PC-9 (cell line): ENCODE results near the gene OCA2. TPM values are rescaled to one million over a fixed set of nuclear protein-coding genes. Genes with fewer than 3 reads are reported as not detected.

Source experiments
- BruUV-seq: library from RNA; stranded (reverse); fragments of 400-500 nt; replicated peaks from 2 replicates; lab custom pipeline; 2021; lab: Mats Ljungman, UMichigan
- CTCF ChIA-PET: fragments of 300-600 bp; sonication (Branson Sonifier 250); formaldehyde crosslinking; loops from one replicate; lab custom pipeline; 2022; ENCODE audit warnings: antibody characterized with exemption; lab: Charles Lee
- POLR2A ChIA-PET: fragments of 300-600 bp; sonication (Branson Sonifier 250); formaldehyde crosslinking; loops from one replicate; lab custom pipeline; 2022; ENCODE audit warnings: antibody characterized with exemption; ENCODE audit not compliant: unreplicated experiment; lab: Charles Lee
- DNase-seq, 2 experiments: peaks; one replicate each; pipeline versions ENCODE4 v3.0.0 to v3.0.0-alpha.2; 2015 to 2022; ENCODE audit warnings: mixed read lengths in 1 of 2
- H2AFZ ChIP-seq: fragments of 200-600 bp; sonication (generic); 2 replicates; pipeline ENCODE4 v1.8.1; 2017; ENCODE audit warnings: antibody characterized with exemption
- H3F3A ChIP-seq: fragments of 200-600 bp; sonication (generic); 2 replicates; pipeline ENCODE4 v1.8.1; 2017; ENCODE audit warnings: antibody characterized with exemption, mild to moderate bottlenecking, low read depth; ENCODE audit not compliant: insufficient read depth
- H3K27ac ChIP-seq: fragments of 200-600 bp; sonication (generic); 2 replicates; pipeline ENCODE4 v1.6.1; 2016; ENCODE audit warnings: mixed run types
- H3K27me3 ChIP-seq: fragments of 200-600 bp; sonication (generic); 2 replicates; pipeline ENCODE4 v1.6.1; 2016; ENCODE audit warnings: low read depth, mixed run types; ENCODE audit not compliant: insufficient read depth
- H3K36me3 ChIP-seq: fragments of 200-600 bp; sonication (generic); 2 replicates; pipeline ENCODE4 v1.6.1; 2016; ENCODE audit warnings: low read depth, mixed run types
- H3K4me1 ChIP-seq: fragments of 200-600 bp; sonication (generic); replicated peaks from 2 replicates; pipeline ENCODE4 v1.6.1; 2016; ENCODE audit warnings: mixed run types; ENCODE audit not compliant: insufficient read depth
- H3K4me2 ChIP-seq: fragments of 200-600 bp; sonication (generic); 2 replicates; pipeline ENCODE4 v1.6.1; 2017; ENCODE audit warnings: mixed run types
- H3K4me3 ChIP-seq: fragments of 200-600 bp; sonication (generic); 2 replicates; pipeline ENCODE4 v1.6.1; 2016; ENCODE audit warnings: mixed run types
- H3K79me2 ChIP-seq: fragments of 200-600 bp; sonication (generic); 2 replicates; pipeline ENCODE4 v1.6.1; 2017; ENCODE audit warnings: low read depth, mixed run types
- H3K9me2 ChIP-seq: fragments of 200-600 bp; sonication (generic); 2 replicates; pipeline ENCODE4 v1.8.1; 2017; ENCODE audit warnings: mild to moderate bottlenecking; ENCODE audit not compliant: insufficient read depth
- H3K9me3 ChIP-seq: fragments of 200-600 bp; sonication (generic); 2 replicates; pipeline ENCODE4 v1.8.1; 2016; ENCODE audit warnings: low read depth; ENCODE audit not compliant: insufficient read depth
- H4K20me1 ChIP-seq: fragments of 200-600 bp; sonication (generic); 2 replicates; pipeline ENCODE4 v1.8.1; 2017; ENCODE audit not compliant: insufficient read depth
- EZH2 ChIP-seq: fragments of 200-600 bp; sonication (generic); IDR thresholded peaks from 2 replicates; pipeline ENCODE4 v1.8.0; 2017; ENCODE audit warnings: antibody characterized with exemption, low read depth
- intact Hi-C: fragments of 100-400 bp; cut with micrococcal nuclease; formaldehyde crosslinking; loops from one replicate; pipeline ENCODE4 v1.10.0; 2022; ENCODE audit not compliant: unreplicated experiment
- total RNA-seq: library from RNA; stranded (reverse); gene quantifications from 2 replicates; pipeline ENCODE4 v1.2.3, GENCODE V29; 2021
- TF ChIP-seq, protein P1 (sequence below): fragments of 200-600 bp; sonication (generic); conservative IDR thresholded peaks from 2 replicates; pipeline ENCODE4 v1.6.1; 2017; ENCODE audit warnings: mixed run types, antibody characterized with exemption, mild to moderate bottlenecking, moderate library complexity

Gene OCA2
- total RNA-seq, 1 experiment from 2014 or later = not detected

DNA sequence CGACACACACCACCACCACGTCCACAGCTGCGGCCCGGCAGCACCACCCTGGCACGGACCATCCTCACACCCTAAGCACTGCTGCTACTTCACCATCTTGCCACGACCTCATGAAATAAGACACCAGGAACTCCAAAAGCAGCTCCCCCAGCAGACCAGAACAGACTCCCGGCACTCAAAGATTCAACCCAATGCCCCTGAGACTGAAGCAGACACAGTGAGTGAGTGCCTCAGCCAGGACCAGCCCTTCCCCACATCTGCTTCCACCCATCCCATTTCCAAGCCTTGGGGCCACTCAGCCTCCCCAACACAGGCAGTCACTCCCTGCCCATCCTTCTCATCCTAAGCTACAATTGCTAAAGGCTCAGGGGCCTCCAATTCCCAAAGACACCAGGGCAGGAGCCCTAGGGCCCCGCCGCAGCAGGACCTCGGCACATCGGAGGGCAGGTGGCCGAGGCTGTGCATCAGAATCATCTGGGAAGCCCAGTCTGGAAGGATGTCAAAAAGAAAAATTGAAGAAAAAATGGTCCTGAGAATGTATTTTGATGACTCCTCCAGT is 18.4 kb upstream of the OCA2 start:
- H3K36me3 ChIP-seq = no peaks in the 10 kb centered on the region
- H3F3A ChIP-seq = no peaks in the 10 kb centered on the region
- no peaks in the 10 kb centered on the region for H4K20me1 ChIP-seq
- intact Hi-C loops = no loop called here
- no peaks in the 10 kb centered on the region for H3K9me2 ChIP-seq
- H3K9me3 ChIP-seq = no peaks in the 10 kb centered on the region
- H2AFZ ChIP-seq = no peak overlapping the region
- ChIA-PET CTCF (no interaction called here), POLR2A (no interaction called here)
- H3K27me3 ChIP-seq = no peaks in the 10 kb centered on the region
- no peaks in the 10 kb centered on the region for H3K79me2 ChIP-seq
- no peaks in the 10 kb centered on the region for H3K4me1 ChIP-seq
- H3K4me3 ChIP-seq = no peak overlapping the region
- no peak for DNase-seq
- no peak for TF ChIP-seq EZH2
- TF ChIP-seq, protein P1, sequence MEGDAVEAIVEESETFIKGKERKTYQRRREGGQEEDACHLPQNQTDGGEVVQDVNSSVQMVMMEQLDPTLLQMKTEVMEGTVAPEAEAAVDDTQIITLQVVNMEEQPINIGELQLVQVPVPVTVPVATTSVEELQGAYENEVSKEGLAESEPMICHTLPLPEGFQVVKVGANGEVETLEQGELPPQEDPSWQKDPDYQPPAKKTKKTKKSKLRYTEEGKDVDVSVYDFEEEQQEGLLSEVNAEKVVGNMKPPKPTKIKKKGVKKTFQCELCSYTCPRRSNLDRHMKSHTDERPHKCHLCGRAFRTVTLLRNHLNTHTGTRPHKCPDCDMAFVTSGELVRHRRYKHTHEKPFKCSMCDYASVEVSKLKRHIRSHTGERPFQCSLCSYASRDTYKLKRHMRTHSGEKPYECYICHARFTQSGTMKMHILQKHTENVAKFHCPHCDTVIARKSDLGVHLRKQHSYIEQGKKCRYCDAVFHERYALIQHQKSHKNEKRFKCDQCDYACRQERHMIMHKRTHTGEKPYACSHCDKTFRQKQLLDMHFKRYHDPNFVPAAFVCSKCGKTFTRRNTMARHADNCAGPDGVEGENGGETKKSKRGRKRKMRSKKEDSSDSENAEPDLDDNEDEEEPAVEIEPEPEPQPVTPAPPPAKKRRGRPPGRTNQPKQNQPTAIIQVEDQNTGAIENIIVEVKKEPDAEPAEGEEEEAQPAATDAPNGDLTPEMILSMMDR = no peak
- no peak overlapping the region for H3K27ac ChIP-seq
- no peak overlapping the region for H3K4me2 ChIP-seq
- BruUV-seq = no TSS peak

DNA sequence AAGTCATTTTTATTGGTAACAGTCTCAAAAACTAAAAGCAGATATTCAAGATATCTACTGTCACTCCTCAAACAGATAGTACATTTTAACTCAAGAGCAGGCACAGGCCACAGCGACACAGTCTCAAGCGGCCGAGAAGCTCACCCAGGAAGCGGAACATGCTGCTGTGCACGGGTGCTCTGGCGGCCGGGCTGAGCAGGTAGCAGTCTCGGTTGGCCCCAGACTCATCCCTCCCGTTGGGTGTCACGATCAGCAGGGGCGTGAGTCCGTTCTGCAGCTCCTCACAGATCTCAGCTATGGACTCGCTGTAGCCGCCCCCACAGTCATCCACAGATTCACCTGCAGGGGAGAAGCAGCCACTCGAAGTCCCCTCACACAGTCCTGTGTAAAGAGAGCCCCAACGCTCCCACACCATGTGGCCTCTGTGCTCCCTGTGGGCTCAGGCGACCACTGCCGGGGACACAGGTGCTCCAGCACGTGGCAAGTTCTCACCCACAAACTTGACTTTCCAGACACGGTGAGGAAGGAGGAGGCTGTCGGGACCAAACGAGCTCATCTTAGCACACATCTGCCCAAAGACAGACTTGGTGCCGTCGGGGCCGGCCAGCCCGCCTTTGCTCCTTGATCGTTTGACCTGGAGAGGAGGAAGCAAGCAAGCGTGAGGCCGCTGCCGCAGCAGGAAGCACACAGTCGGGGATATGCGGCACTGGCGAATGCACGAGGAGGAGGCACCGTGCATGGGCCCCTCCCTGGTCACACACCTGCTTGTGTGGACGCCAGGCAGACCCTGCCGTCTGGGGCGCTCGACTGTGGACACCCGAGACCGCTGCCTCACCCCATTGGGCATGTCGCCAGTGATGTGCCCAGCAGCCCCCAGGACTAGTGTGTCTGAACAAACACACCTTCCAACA is 17.7 kb upstream of the OCA2 start:
- Histone ChIP-seq H3K27me3 (no peaks in the 10 kb centered on the region), H4K20me1 (no peaks in the 10 kb centered on the region), H2AFZ (no peak overlapping the region), H3K27ac (no peak overlapping the region), H3F3A (no peaks in the 10 kb centered on the region), H3K79me2 (no peaks in the 10 kb centered on the region), H3K4me1 (no peaks in the 10 kb centered on the region), H3K9me2 (no peaks in the 10 kb centered on the region), H3K4me3 (no peak overlapping the region), H3K4me2 (no peak overlapping the region), H3K9me3 (no peaks in the 10 kb centered on the region), H3K36me3 (no peaks in the 10 kb centered on the region)
- no TSS peak for BruUV-seq
- TF ChIP-seq, protein P1 = no peak
- TF ChIP-seq EZH2 = no peak
- DNase-seq = no peak
- ChIA-PET POLR2A (interaction anchor here (0.6 kb wide), 1 partner anchor 11 kb away, joined by 3 read pairs; no protein-coding TSS in a partner anchor), CTCF (no interaction called here)
- intact Hi-C loops = no loop called here

DNA sequence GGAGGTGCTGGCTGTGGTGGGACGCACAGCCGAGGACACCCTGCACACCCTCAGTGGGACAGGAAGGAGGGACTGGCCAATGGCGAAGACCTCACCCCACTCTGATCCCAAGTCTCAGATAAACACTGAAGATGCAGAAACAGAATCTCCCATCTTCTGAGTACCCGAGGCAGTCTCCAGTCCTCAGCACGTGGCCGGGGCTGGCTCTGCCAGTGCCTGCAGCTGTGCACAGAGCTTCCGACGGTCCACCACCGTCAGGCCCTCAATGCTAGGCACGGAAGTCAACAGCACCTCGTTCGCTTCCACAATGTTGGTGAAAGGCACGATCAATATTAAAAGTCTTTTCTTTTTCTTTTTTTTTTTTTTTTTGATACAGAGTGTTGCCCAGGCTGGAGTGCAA is 16.8 kb upstream of the OCA2 start:
- no peaks in the 10 kb centered on the region for H3K9me2 ChIP-seq
- intact Hi-C loops = no loop called here
- no peaks in the 10 kb centered on the region for H3K36me3 ChIP-seq
- POLR2A ChIA-PET = no interaction called here
- no peaks in the 10 kb centered on the region for H3K79me2 ChIP-seq
- TF ChIP-seq, protein P1 = no peak
- no peak for TF ChIP-seq EZH2
- no peak overlapping the region for H2AFZ ChIP-seq
- no peaks in the 10 kb centered on the region for H3K27me3 ChIP-seq
- BruUV-seq = no TSS peak
- no peak overlapping the region for H3K4me3 ChIP-seq
- H3K9me3 ChIP-seq = no peaks in the 10 kb centered on the region
- H3F3A ChIP-seq = no peaks in the 10 kb centered on the region
- H3K27ac ChIP-seq = no peak overlapping the region
- CTCF ChIA-PET = no interaction called here
- H3K4me1 ChIP-seq = no peaks in the 10 kb centered on the region
- no peak for DNase-seq
- H3K4me2 ChIP-seq = no peak overlapping the region
- H4K20me1 ChIP-seq = no peaks in the 10 kb centered on the region
